ENCODE measurements around the gene NT5C1A.

Gene NT5C1A

DNA sequence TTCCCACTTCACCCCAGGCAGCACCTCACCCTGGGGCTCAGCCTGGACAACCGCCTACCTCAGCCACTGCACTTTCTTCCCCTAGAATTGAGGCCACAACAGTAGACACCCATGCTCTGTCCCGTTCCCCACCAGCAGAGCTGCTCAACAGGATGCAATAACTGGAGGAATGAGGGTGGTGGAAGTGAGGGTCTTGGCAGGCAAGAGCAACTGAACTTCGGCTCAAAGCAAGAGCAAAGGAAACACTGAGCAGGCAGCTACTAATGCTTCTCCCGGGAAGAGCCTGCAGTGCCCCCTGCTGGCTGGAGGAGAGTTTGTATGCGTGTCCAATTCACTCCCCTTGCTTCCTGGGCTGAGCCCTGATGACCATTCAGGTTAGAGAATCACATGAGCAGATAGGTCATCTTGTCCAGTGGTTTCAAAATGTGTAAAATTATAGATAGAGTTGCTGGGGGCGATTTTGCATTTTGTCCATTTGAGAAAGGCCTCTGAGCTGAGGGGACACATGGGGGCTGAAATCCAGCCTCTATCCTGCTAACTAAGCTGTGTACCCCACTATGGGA is 13.9 kb downstream of the NT5C1A start:
- peak; percentile 25 to 31 for DNase-seq

DNA sequence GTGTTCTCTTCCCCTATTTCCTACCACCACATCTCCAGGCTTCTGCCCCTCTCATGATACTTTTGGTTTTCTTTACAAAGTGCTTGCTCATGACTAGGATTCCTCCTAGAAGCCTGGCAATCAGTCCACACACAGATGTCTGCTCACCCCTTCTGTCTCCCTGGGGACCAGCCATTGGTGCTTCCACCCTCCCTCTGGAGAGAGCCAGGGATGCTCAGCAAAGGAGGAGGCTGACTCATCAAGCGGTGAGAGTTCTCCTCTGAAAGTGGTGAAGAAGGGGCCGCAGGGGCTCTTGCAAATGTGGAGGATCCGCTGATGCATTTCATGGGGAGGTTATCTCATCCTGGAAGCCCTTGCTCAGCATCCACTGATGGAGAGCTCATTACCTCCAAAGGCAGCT is 14.5 kb downstream of the NT5C1A start:
- no peak for DNase-seq

GRCh38 chr1:39656391-39656790 is 15.5 kb downstream of the NT5C1A start:
- no peak for DNase-seq

- DNase-seq = no peak
These were observed 16.2 kb downstream of the NT5C1A start for GRCh38 chr1:39655578-39656268.

DNA sequence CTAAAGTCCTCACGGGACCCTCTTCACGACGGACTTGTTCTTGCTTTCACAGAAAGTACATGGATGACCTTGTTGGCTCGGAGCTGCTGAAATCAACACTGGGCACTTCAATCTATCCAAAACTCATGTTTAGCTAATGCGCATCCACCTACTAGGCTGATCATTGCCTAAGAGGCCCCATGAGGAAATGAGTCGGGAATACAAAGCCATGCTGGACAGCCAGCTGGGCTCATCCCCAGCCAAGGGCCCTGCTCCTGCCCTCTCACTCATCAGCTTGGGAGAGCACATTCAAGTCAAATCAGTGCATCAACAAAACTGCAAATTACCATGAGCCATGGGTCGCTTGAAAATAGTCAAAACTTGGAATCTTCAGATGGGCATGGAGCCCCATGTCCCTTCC is 17.6 kb downstream of the NT5C1A start:
- DNase-seq = no peak

DNA sequence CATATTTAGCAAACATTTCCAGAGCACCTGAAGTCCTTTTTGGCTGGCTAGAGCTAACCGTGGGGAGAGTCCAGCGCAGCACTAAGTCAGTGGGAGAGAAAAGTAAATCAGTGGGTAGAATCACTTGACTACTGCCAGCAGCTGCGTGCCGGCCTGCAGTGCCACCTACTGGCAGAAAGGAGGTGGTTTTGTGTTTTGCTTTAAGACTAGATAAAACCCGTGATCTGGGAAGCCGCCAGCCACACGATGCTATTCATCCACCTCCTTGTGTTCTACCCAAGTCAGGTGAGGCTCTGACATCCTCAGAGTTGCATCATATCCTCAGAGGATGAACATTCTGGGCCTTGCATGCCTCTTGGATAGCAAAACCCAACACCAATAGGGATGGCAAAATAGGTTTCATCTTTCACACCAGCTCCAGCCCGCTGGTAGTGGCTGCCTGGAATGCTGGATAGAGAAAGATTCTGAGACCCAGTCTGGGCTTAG is 18.3 kb downstream of the NT5C1A start:
- DNase-seq = peak; percentile 49 to 55

DNA sequence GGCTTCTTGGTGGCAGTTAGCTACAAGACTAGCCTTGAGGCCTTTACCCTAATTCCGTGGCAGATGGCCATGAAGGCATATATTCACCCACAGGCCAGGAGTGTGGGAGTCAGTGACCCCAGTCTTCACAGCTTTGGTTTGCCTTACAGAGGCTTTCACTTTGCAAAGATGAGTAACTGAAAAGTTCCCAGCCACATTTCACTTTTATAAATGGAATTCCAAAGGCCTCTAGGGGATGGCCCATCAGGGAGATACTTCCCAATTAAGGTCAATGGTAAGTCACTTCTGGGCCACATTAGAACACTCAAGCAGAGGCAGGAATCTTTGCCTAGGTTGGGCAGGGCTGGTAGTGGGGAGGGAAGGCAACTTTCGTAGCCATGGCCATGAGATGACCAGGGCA is 19.4 kb downstream of the NT5C1A start:
- DNase-seq = no peak

GRCh38 chr1:39652105-39652504 is 19.8 kb downstream of the NT5C1A start:
- no peak for DNase-seq

GRCh38 chr1:39650431-39650830 is 21.5 kb downstream of the NT5C1A start:
- DNase-seq = no peak

GRCh38 chr1:39649636-39650185 is 22.2 kb downstream of the NT5C1A start:
- no peak for DNase-seq

DNA sequence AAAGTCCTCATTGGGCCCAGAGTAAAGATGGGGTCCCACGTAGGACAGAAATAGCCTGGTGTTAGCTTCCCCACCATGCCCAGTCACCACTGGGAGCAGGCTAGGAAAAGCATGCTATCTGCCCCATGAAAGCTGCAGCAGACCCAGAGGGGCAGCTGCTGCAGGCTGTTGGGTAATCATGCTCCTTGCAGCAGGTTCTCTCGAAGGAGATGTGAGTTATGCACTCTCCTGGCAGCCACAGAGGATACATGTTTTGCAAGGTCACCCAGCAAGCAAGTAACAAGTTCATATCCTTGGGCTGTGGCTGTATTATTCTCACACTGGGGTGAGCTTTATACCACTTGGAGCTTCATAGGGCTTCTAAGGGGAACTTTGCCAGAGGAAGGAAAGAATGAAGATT is 23.4 kb downstream of the NT5C1A start:
- DNase-seq = no peak

DNA sequence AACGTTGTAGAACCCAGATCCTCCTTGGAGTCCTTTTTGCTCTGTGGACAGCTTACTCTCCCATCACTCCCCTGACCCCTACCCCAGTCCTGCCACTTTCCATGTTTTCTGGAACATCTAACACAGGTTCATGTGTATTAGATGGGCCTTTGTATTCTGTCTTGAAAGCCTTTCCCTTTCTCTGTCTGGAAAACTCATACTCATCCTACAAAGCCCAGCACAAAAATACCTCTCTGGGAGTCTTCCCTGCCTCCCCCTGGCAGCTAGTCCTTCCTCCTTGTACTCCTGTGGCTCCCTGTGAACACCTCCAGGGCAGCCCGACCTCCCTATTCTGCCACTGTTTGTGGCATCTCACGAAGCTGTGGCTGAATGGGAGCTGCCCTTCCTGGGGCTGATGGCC is 24.7 kb downstream of the NT5C1A start:
- DNase-seq = no peak

DNA sequence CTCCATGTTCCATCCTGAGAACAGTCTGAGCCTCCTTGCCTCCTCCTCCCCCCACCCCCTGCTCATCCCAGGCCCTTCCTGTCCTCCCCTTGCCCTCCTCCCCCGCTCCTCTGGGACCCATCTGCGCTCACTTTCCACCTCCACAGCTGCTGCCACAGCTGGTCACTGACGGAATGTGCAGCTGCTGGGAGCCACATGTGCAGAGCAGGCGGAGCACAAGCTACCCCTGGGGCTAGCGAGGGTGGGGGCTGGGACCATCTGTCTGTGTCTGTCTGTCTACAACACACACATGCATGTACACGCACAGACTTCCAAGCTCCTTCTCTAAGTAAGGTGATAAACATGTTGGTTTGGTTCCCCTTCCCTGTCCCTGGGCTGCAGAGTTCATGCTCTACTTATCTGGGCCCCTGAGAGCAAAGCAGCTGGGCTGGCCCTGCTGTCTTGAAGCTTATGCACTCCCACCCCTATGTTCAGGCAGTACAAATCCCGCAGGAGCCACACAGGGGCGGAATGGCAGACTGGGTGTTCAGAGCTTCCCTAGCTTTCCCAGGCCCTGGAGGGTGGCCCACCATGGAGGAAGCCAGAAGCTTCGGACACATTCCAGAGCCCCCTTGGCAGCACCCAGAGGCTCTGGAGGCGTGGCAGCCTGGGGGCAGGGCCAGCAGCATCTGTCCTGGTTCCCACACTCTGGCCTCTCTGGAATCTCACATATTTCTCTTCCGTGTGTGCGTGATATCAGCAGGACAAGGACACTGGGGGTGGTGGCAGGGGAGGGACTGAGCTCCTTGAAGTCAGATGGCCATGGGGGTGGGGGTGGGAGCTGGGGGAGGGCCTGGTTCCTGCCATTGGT is 25.4 kb downstream of the NT5C1A start:
- DNase-seq = no peak

- DNase-seq = no peak
These were observed 26.4 kb downstream of the NT5C1A start for GRCh38 chr1:39645411-39646043.

GRCh38 chr1:39643705-39644104 is 28.2 kb downstream of the NT5C1A start:
- no peak for DNase-seq

DNA sequence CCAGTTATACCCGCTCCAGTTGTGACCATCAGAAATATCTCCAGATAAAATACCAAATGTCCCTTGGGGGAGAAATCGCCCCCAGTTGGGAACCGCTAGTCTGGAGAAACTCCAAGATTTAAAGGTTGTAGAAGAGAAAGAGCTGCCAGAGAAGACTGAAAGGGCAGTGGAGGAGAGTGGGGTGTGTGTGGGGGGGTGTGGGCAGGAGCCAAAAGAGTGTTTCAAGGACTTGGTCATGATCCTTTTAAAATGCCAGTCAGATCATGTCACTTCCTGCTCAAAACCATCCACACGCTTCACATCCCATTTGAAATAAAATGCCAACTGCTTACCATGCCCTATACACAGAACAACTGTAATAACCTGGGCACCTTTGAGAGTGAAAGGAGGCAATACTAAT is 29.1 kb downstream of the NT5C1A start:
- DNase-seq = no peak

DNA sequence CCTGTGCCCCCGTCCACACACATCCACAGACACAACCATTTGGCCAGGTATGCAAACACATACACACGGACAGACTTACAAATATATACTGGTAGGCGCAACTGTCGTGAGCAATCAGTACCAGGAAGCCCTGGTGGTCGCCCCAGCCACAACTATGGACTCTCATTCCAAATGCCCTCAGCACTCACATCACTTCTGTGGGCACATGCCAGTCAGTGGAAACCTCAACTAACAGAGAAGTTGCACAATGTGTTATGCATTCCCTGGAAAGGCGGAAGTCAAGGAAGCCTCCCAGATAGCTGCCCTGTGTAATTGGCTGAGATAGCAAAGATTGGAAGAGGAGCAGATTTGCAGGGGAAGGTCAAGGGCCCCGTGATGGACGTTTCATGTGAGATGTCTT is 31.0 kb downstream of the NT5C1A start:
- no peak for DNase-seq

GRCh38 chr1:39639305-39640130 is 32.4 kb downstream of the NT5C1A start, which contains the start of gene HEYL:
Gene HEYL (minus strand): TSS chr1:39639643. CDS start chr1:39639625, 18 bp downstream.
- DNase-seq = peak in 1 of 2 donors; percentile 7

- no peak for DNase-seq
These were observed 33.0 kb downstream of the NT5C1A start for GRCh38 chr1:39638965-39639304.

- no peak for DNase-seq
These were observed 34.5 kb downstream of the NT5C1A start for GRCh38 chr1:39637361-39637760.

- no peak for DNase-seq
These were observed 36.1 kb downstream of the NT5C1A start for GRCh38 chr1:39635871-39636210.

GRCh38 chr1:39635205-39635870 is 36.6 kb downstream of the NT5C1A start:
- DNase-seq = no peak

Measured in hippocampal formation (tissue), 2 donors.